ENCODE results near the gene LAMA3. TPM values are rescaled to one million over a fixed set of nuclear protein-coding genes. Genes with fewer than 3 reads are reported as not detected.
A peak's percentile ranks its signal among the peaks of the same experiment; 100 is the strongest.

Gene LAMA3
- total RNA-seq, 1 donor = 8.3 TPM

GRCh38 chr18:23838233-23838632 lies 149.0 kb downstream of the LAMA3 start:
- peak overlapping the region; percentile 90 for H3K27ac ChIP-seq (ENCODE audit: low read depth, low read length)
- no peak for DNase-seq (ENCODE audit: insufficient read length, low spot score, missing footprints)
- TF ChIP-seq CTCF (IDR thresholded peaks at IDR 0.05; ENCODE audit: extremely low read depth, low read depth, low read length) = no peak
- peak overlapping the region; percentile 62 for H3K4me2 ChIP-seq (ENCODE audit: insufficient read depth, low read length)
- H3K4me3 ChIP-seq (ENCODE audit: insufficient read depth, low read length) = no peak overlapping the region
- no peaks in the 10 kb centered on the region for H3K9me3 ChIP-seq (ENCODE audit: low read depth, low read length)
- peak overlapping the region; percentile 58 for H2AFZ ChIP-seq (ENCODE audit: low read length)
- no peaks in the 10 kb centered on the region for H3K36me3 ChIP-seq (ENCODE audit: insufficient read depth, low read length)
- no peaks in the 10 kb centered on the region for H3K27me3 ChIP-seq (ENCODE audit: insufficient read depth, low read length)
- no peaks in the 10 kb centered on the region for H4K20me1 ChIP-seq (ENCODE audit: insufficient read depth, low read length)
- H3K4me1 ChIP-seq (ENCODE audit: insufficient read depth, low read length) = peaks cover 31% of the 10 kb centered on the region
- H3K79me2 ChIP-seq (ENCODE audit: insufficient read depth, low read length) = no peaks in the 10 kb centered on the region

GRCh38 chr18:23838801-23839366 lies 149.6 kb downstream of the LAMA3 start:
- H3K4me1 ChIP-seq (ENCODE audit: insufficient read depth, low read length) = peaks cover 31% of the 10 kb centered on the region
- peak overlapping the region; percentile 62 for H3K4me2 ChIP-seq (ENCODE audit: insufficient read depth, low read length)
- peak overlapping the region; percentile 13 for H3K4me3 ChIP-seq (ENCODE audit: insufficient read depth, low read length)
- no peaks in the 10 kb centered on the region for H3K36me3 ChIP-seq (ENCODE audit: insufficient read depth, low read length)
- no peaks in the 10 kb centered on the region for H3K27me3 ChIP-seq (ENCODE audit: insufficient read depth, low read length)
- no peaks in the 10 kb centered on the region for H4K20me1 ChIP-seq (ENCODE audit: insufficient read depth, low read length)
- H2AFZ ChIP-seq (ENCODE audit: low read length) = peak overlapping the region; percentile 22
- H3K27ac ChIP-seq (ENCODE audit: low read depth, low read length) = peak overlapping the region; percentile 90
- no peaks in the 10 kb centered on the region for H3K9me3 ChIP-seq (ENCODE audit: low read depth, low read length)
- TF ChIP-seq CTCF (IDR thresholded peaks at IDR 0.05; ENCODE audit: extremely low read depth, low read depth, low read length) = no peak
- H3K79me2 ChIP-seq (ENCODE audit: insufficient read depth, low read length) = no peaks in the 10 kb centered on the region
- peak; percentile 93 for DNase-seq (ENCODE audit: insufficient read length, low spot score, missing footprints)

- no peaks in the 10 kb centered on the region for H3K27me3 ChIP-seq (ENCODE audit: insufficient read depth, low read length)
- H3K4me3 ChIP-seq (ENCODE audit: insufficient read depth, low read length) = no peak overlapping the region
- no peak overlapping the region for H2AFZ ChIP-seq (ENCODE audit: low read length)
- H3K27ac ChIP-seq (ENCODE audit: low read depth, low read length) = no peak overlapping the region
- no peak for TF ChIP-seq CTCF (IDR thresholded peaks at IDR 0.05; ENCODE audit: extremely low read depth, low read depth, low read length)
- H3K4me1 ChIP-seq (ENCODE audit: insufficient read depth, low read length) = peaks cover 26% of the 10 kb centered on the region
- peaks cover 4% of the 10 kb centered on the region for H3K36me3 ChIP-seq (ENCODE audit: insufficient read depth, low read length)
- H3K9me3 ChIP-seq (ENCODE audit: low read depth, low read length) = no peaks in the 10 kb centered on the region
- DNase-seq (ENCODE audit: insufficient read length, low spot score, missing footprints) = no peak
- no peak overlapping the region for H3K4me2 ChIP-seq (ENCODE audit: insufficient read depth, low read length)
- H3K79me2 ChIP-seq (ENCODE audit: insufficient read depth, low read length) = no peaks in the 10 kb centered on the region
- H4K20me1 ChIP-seq (ENCODE audit: insufficient read depth, low read length) = no peaks in the 10 kb centered on the region
Observed at GRCh38 chr18:23842305-23842704, 153.1 kb downstream of the LAMA3 start.

- Histone ChIP-seq H3K79me2 (ENCODE audit: insufficient read depth, low read length) (no peaks in the 10 kb centered on the region), H3K9me3 (ENCODE audit: low read depth, low read length) (no peaks in the 10 kb centered on the region), H4K20me1 (ENCODE audit: insufficient read depth, low read length) (no peaks in the 10 kb centered on the region), H3K27ac (ENCODE audit: low read depth, low read length) (no peak overlapping the region), H3K36me3 (ENCODE audit: insufficient read depth, low read length) (peaks cover 4% of the 10 kb centered on the region), H3K4me3 (ENCODE audit: insufficient read depth, low read length) (no peak overlapping the region), H2AFZ (ENCODE audit: low read length) (no peak overlapping the region), H3K27me3 (ENCODE audit: insufficient read depth, low read length) (no peaks in the 10 kb centered on the region), H3K4me1 (ENCODE audit: insufficient read depth, low read length) (peaks cover 4% of the 10 kb centered on the region), H3K4me2 (ENCODE audit: insufficient read depth, low read length) (no peak overlapping the region)
- DNase-seq (ENCODE audit: insufficient read length, low spot score, missing footprints) = no peak
- no peak for TF ChIP-seq CTCF (IDR thresholded peaks at IDR 0.05; ENCODE audit: extremely low read depth, low read depth, low read length)
Observed at GRCh38 chr18:23844991-23845680, 155.9 kb downstream of the LAMA3 start.
